Gastroesophageal sphincter (tissue), 4 donors: ENCODE measurements around the gene MOB3C. TPM values are rescaled to one million over a fixed set of nuclear protein-coding genes. Genes with fewer than 3 reads are reported as not detected.
A peak's percentile ranks its signal among the peaks of the same experiment; 100 is the strongest.

Source experiments
- ATAC-seq: fragments of 150-250 bp; one replicate; pipeline ENCODE4 v1.9.1; 2016; ENCODE audit warnings: mild to moderate bottlenecking, moderate library complexity
- H3K27ac ChIP-seq, 4 donors: fragments of 200-600 bp; sonication (generic) in 3 of 4; 1 replicate in 3 of 4; 2 replicates in 1 of 4; pipeline ENCODE4 v1.5.1; 2016 to 2019
- H3K27me3 ChIP-seq: fragments of 200-600 bp; sonication (generic); one replicate; pipeline ENCODE4 v1.5.1; 2019
- H3K36me3 ChIP-seq, 2 donors: fragments of 200-600 bp; sonication (generic); one replicate each; pipeline ENCODE4 v1.5.1; 2019; ENCODE audit warnings: control low read depth in 1 of 2
- H3K4me1 ChIP-seq, 3 donors: fragments of 200-600 bp; sonication (generic); 1 replicate in 2 of 3; 2 replicates in 1 of 3; pipeline ENCODE4 v1.5.1; 2016 to 2019; ENCODE audit warnings: control low read depth in 2 of 3
- H3K4me3 ChIP-seq, 2 donors: fragments of 200-600 bp; sonication (generic); one replicate each; pipeline ENCODE4 v1.5.1; 2019; ENCODE audit warnings: mild to moderate bottlenecking in 1 of 2, moderate library complexity in 1 of 2
- H3K9me3 ChIP-seq, 3 donors: fragments of 200-600 bp; sonication (generic); one replicate each; pipeline ENCODE4 v1.5.1; 2017 to 2019; ENCODE audit warnings: control low read depth in 2 of 3
- CTCF ChIP-seq, 4 experiments: fragments of 200-600 bp in 2 of 4; fragments of 450-650 bp in 2 of 4; sonication (generic) in 1 of 4; IDR thresholded peaks; one replicate each; pipeline ENCODE4 v1.5.1; 2017 to 2019; ENCODE audit warnings: antibody characterized with exemption in 4 of 4, mild to moderate bottlenecking in 2 of 4, moderate library complexity in 2 of 4
- EP300 ChIP-seq: sonication (generic); formaldehyde crosslinking; IDR thresholded peaks from one replicate; pipeline ENCODE4 v1.6.1; 2017; ENCODE audit warnings: antibody characterized with exemption, mild to moderate bottlenecking
- POLR2A ChIP-seq, 2 donors: fragments of 450-650 bp; IDR thresholded peaks; one replicate each; pipeline ENCODE4 v1.6.1; 2017; ENCODE audit warnings: antibody characterized with exemption in 2 of 2, mild to moderate bottlenecking in 2 of 2, moderate library complexity in 1 of 2
- POLR2AphosphoS5 ChIP-seq: sonication (generic); formaldehyde crosslinking; IDR thresholded peaks from one replicate; pipeline ENCODE4 v1.6.1; 2017; ENCODE audit warnings: antibody characterized with exemption
- WGBS, 2 donors: methylation state at CpG; one replicate each; pipeline ENCODE4 v1.1.5; 2018; ENCODE audit warnings: low coverage in 1 of 2; 5-methylcytosine and 5-hydroxymethylcytosine counted together
- total RNA-seq, 4 donors: library from RNA; depleted of rRNA; stranded (reverse); fragments of >200 nt; gene quantifications; one replicate each; pipeline ENCODE4 v1.1.0, GENCODE V29; 2016

The MOB3C gene
- total RNA-seq, 4 donors from 2014 or later = 20.7 to 28.3 (median 23.2) TPM

- H3K36me3 ChIP-seq = peaks cover 0 to 89% of the 10 kb centered on the region in 2 donors
- no peaks in the 10 kb centered on the region for H3K9me3 ChIP-seq
- H3K4me1 ChIP-seq = peaks cover 0 to 31% (median 0%) of the 10 kb centered on the region in 3 donors
- TF ChIP-seq POLR2A (IDR thresholded peaks at IDR 0.05) = no peak
- no peak for TF ChIP-seq EP300
- TF ChIP-seq CTCF (IDR thresholded peaks at IDR 0.05) = no peak
- no peak for TF ChIP-seq POLR2AphosphoS5
- no peaks in the 10 kb centered on the region for H3K27me3 ChIP-seq
- H3K27ac ChIP-seq = peak overlapping the region in 1 of 4 donors; percentile 42
- H3K4me3 ChIP-seq = no peak overlapping the region
- no peak for ATAC-seq
- WGBS, 2 donors = 83 to 100% methylated on average over 1 to 2 of the region's 3 CpGs
Measured at GRCh38 chr1:46575778-46576177, 40.8 kb downstream of the MOB3C start.

- Histone ChIP-seq H3K36me3 (peaks cover 0 to 87% of the 10 kb centered on the region in 2 donors), H3K9me3 (no peaks in the 10 kb centered on the region), H3K27me3 (no peaks in the 10 kb centered on the region), H3K4me1 (peaks cover 0 to 34% (median under 1%) of the 10 kb centered on the region in 3 donors), H3K4me3 (no peak overlapping the region), H3K27ac (peak overlapping the region in 1 of 4 donors; percentile 42)
- ATAC-seq = no peak
- TF ChIP-seq POLR2AphosphoS5 (no peak), POLR2A (IDR thresholded peaks at IDR 0.05) (no peak), CTCF (IDR thresholded peaks at IDR 0.05) (no peak), EP300 (no peak)
- 46 to 79% methylated on average over 12 of the region's 12 CpGs for WGBS, 2 donors
Measured at GRCh38 chr1:46575300-46575699, 41.3 kb downstream of the MOB3C start.

- Histone ChIP-seq H3K27ac (no peak overlapping the region), H3K4me3 (no peak overlapping the region), H3K36me3 (peaks cover 0 to 68% of the 10 kb centered on the region in 2 donors), H3K9me3 (no peaks in the 10 kb centered on the region), H3K4me1 (peaks cover 0 to 56% (median 10%) of the 10 kb centered on the region in 3 donors), H3K27me3 (no peaks in the 10 kb centered on the region)
- ATAC-seq = no peak
- WGBS, 2 donors = 92 to 95% methylated on average over 6 of the region's 6 CpGs
- TF ChIP-seq POLR2AphosphoS5 = no peak
- no peak for TF ChIP-seq EP300
- TF ChIP-seq CTCF (IDR thresholded peaks at IDR 0.05) = no peak
- TF ChIP-seq POLR2A (IDR thresholded peaks at IDR 0.05) = no peak
Measured at GRCh38 chr1:46571691-46572225, 44.9 kb downstream of the MOB3C start.

- Histone ChIP-seq H3K4me3 (no peak overlapping the region), H3K9me3 (no peaks in the 10 kb centered on the region), H3K27ac (peak overlapping the region in 3 of 4 donors; percentile 29 to 67 (median 53)), H3K4me1 (peaks cover 0 to 47% (median 10%) of the 10 kb centered on the region in 3 donors), H3K27me3 (no peaks in the 10 kb centered on the region), H3K36me3 (peaks cover 0 to 58% of the 10 kb centered on the region in 2 donors)
- ATAC-seq = peak; percentile 32
- TF ChIP-seq POLR2AphosphoS5 = peak; percentile 41
- no peak for TF ChIP-seq CTCF (IDR thresholded peaks at IDR 0.05)
- TF ChIP-seq EP300 = no peak
- no peak for TF ChIP-seq POLR2A (IDR thresholded peaks at IDR 0.05)
- WGBS, 2 donors = 37 to 45% methylated on average over 7 to 12 of the region's 14 CpGs
Measured at GRCh38 chr1:46569884-46570725, 46.5 kb downstream of the MOB3C start.
